HCT116 (cell line): ENCODE data around the gene PCDHGC5. TPM values are rescaled to one million over a fixed set of nuclear protein-coding genes. Genes with fewer than 3 reads are reported as not detected.

ENCODE experiments used
- ATAC-seq: fragments of 200-7000 bp; cut with Tn5 transposase; 2 replicates; pipeline ENCODE4 v1.9.1; 2020; ENCODE audit warnings: mild to moderate bottlenecking, moderate library complexity
- BruUV-seq: library from RNA; stranded (reverse); fragments of 400-500 nt; replicated peaks from 2 replicates; lab custom pipeline; 2021; lab: Mats Ljungman, UMichigan
- CTCF ChIA-PET: fragments of 300-600 bp; sonication (Branson Sonifier 250); formaldehyde crosslinking; loops from one replicate; lab custom pipeline; 2021; ENCODE audit warnings: antibody characterized with exemption; lab: Charles Lee
- POLR2A ChIA-PET: fragments of 300-600, 350-600 bp; sonication (Branson Sonifier 250); formaldehyde crosslinking; loops from one replicate; lab custom pipeline; 2021; ENCODE audit warnings: antibody characterized with exemption; lab: Charles Lee
- RAD21 ChIA-PET, 2 experiments: fragments of 300-600 bp; sonication (Branson Sonifier 250); formaldehyde crosslinking; loops; one replicate each; lab custom pipeline; 2023; ENCODE audit warnings: low total read pairs in 2 of 2; ENCODE audit not compliant: uncharacterized antibody in 2 of 2, unreplicated experiment in 2 of 2, low non-redundant PET in 1 of 2; lab: Charles Lee
- DNase-seq: peaks from one replicate; pipeline ENCODE4 v3.0.0-alpha.2; 2010; ENCODE audit warnings: low read depth, low spot score
- H2AFZ ChIP-seq: fragments of 200-600 bp; shearing (Covaris generic), sonication (generic); 2 replicates; pipeline ENCODE4 v1.6.1; 2017; ENCODE audit warnings: low read depth, mixed run types, mixed read lengths, antibody characterized with exemption, low read length; ENCODE audit not compliant: poor library complexity, severe bottlenecking
- H3K27ac ChIP-seq: 2 replicates; pipeline ENCODE4 v1.5.1; 2012; ENCODE audit warnings: low read depth, low read length
- H3K27me3 ChIP-seq: fragments of 200-600 bp; sonication (generic); 2 replicates; pipeline ENCODE4 v1.6.1; 2016; ENCODE audit warnings: mixed run types, low read length, mixed read lengths; ENCODE audit not compliant: insufficient read depth
- H3K36me3 ChIP-seq, 2 experiments: fragments of 200-500 bp in 1 of 2; fragments of 200-600 bp in 1 of 2; sonication (Bioruptor generic) in 1 of 2; sonication (generic) in 1 of 2; 2 replicates each; pipeline versions ENCODE4 v1.5.1 to v1.6.1; 2014 to 2016; ENCODE audit warnings: low read length in 2 of 2, inconsistent platforms in 1 of 2, mixed read lengths in 1 of 2, mixed run types in 1 of 2; ENCODE audit not compliant: insufficient read depth in 2 of 2, control insufficient read depth in 1 of 2
- H3K4me1 ChIP-seq, 2 experiments: fragments of 200-600 bp in 1 of 2; sonication (generic) in 1 of 2; 2 replicates each; pipeline versions ENCODE4 v1.5.1 to v1.6.1; 2012 to 2017; ENCODE audit warnings: low read length in 2 of 2, inconsistent platforms in 1 of 2, mild to moderate bottlenecking in 1 of 2, mixed read lengths in 1 of 2, mixed run types in 1 of 2, moderate library complexity in 1 of 2; ENCODE audit not compliant: insufficient read depth in 2 of 2, control insufficient read depth in 1 of 2
- H3K4me2 ChIP-seq: fragments of 200-600 bp; sonication (generic); 2 replicates; pipeline ENCODE4 v1.6.1; 2017; ENCODE audit warnings: mixed run types, low read length, mixed read lengths
- H3K4me3 ChIP-seq, 2 experiments: fragments of 200-600 bp in 1 of 2; sonication (generic) in 1 of 2; replicated peaks in 1 of 2; 2 replicates each; pipeline ENCODE4 v1.5.1; 2011 to 2016; ENCODE audit warnings: low read length in 2 of 2, control low read depth in 1 of 2, low read depth in 1 of 2, mild to moderate bottlenecking in 1 of 2, mixed read lengths in 1 of 2, mixed run types in 1 of 2
- H3K79me2 ChIP-seq: fragments of 200-600 bp; sonication (generic); 2 replicates; pipeline ENCODE4 v1.6.1; 2017; ENCODE audit warnings: mild to moderate bottlenecking, mixed run types, low read length, moderate library complexity, mixed read lengths; ENCODE audit not compliant: insufficient read depth
- H3K9ac ChIP-seq: fragments of 200-600 bp; sonication (generic); 2 replicates; pipeline ENCODE4 v1.6.1; 2016; ENCODE audit warnings: low read length, mixed read lengths
- H3K9me2 ChIP-seq: fragments of 200-600 bp; sonication (generic), shearing (Covaris generic); 2 replicates; pipeline ENCODE4 v1.6.1; 2017; ENCODE audit warnings: mixed run types, mild to moderate bottlenecking, moderate library complexity; ENCODE audit not compliant: insufficient read depth
- H3K9me3 ChIP-seq, 2 experiments: fragments of 200-500 bp in 1 of 2; fragments of 200-600 bp in 1 of 2; sonication (Bioruptor generic) in 1 of 2; sonication (generic) in 1 of 2; 2 replicates each; pipeline ENCODE4 v1.6.1; 2014 to 2017; ENCODE audit warnings: low read length in 2 of 2, mixed read lengths in 2 of 2, inconsistent platforms in 1 of 2, low read depth in 1 of 2, mild to moderate bottlenecking in 1 of 2, mixed run types in 1 of 2, moderate library complexity in 1 of 2; ENCODE audit not compliant: control insufficient read depth in 1 of 2, insufficient read depth in 1 of 2
- H4K20me1 ChIP-seq: fragments of 200-600 bp; sonication (generic), shearing (Covaris generic); 2 replicates; pipeline ENCODE4 v1.6.1; 2017; ENCODE audit warnings: mixed run types, mild to moderate bottlenecking, moderate library complexity; ENCODE audit not compliant: insufficient read depth
- CBX3 ChIP-seq: IDR thresholded peaks from 2 replicates; pipeline ENCODE4 v1.6.1; 2012; ENCODE audit warnings: low read depth
- CEBPB ChIP-seq: IDR thresholded peaks from 2 replicates; pipeline ENCODE4 v1.6.1; 2012; ENCODE audit warnings: low read depth
- EGR1 ChIP-seq: IDR thresholded peaks from 2 replicates; pipeline ENCODE4 v1.6.1; 2012; ENCODE audit warnings: low read depth
- ELF1 ChIP-seq: IDR thresholded peaks from 2 replicates; pipeline ENCODE4 v1.6.1; 2012; ENCODE audit warnings: low read depth, borderline replicate concordance
- EZH2phosphoT487 ChIP-seq: fragments of 200-600 bp; IDR thresholded peaks from 2 replicates; pipeline ENCODE4 v1.6.1; 2018; ENCODE audit warnings: antibody characterized with exemption, borderline replicate concordance
- FOSL1 ChIP-seq: IDR thresholded peaks from 2 replicates; pipeline ENCODE4 v1.6.1; 2012; ENCODE audit warnings: low read depth
- JUND ChIP-seq: IDR thresholded peaks from 2 replicates; pipeline ENCODE4 v1.6.1; 2012
- POLR2A ChIP-seq: IDR thresholded peaks from 2 replicates; pipeline ENCODE4 v1.7.0; 2011; ENCODE audit warnings: borderline replicate concordance; ENCODE audit not compliant: insufficient read depth, insufficient read length; ENCODE audit errors: extremely low read depth
- POLR2AphosphoS5 ChIP-seq: IDR thresholded peaks from 2 replicates; pipeline ENCODE4 v1.6.1; 2011; ENCODE audit warnings: mild to moderate bottlenecking, low read depth, low read length, moderate library complexity
- SIN3A ChIP-seq: IDR thresholded peaks from 2 replicates; pipeline ENCODE4 v1.6.1; 2012; ENCODE audit warnings: low read depth
- SP1 ChIP-seq: IDR thresholded peaks from 2 replicates; pipeline ENCODE4 v1.6.1; 2012; ENCODE audit warnings: low read depth
- SRF ChIP-seq: IDR thresholded peaks from 2 replicates; pipeline ENCODE4 v1.6.1; 2012; ENCODE audit warnings: low read depth
- YY1 ChIP-seq: IDR thresholded peaks from 2 replicates; pipeline ENCODE4 v1.6.1; 2011; ENCODE audit warnings: low read length, low read depth, moderate library complexity, mild to moderate bottlenecking; ENCODE audit not compliant: insufficient replicate concordance; ENCODE audit errors: extremely low read depth
- ZFX ChIP-seq: fragments of 450-650 bp; IDR thresholded peaks from 2 replicates; pipeline ENCODE4 v1.6.1; 2017
- intact Hi-C: fragments of 100-400 bp; cut with micrococcal nuclease; formaldehyde crosslinking; loops from 2 replicates; pipeline ENCODE4 v1.10.0; 2022
- total RNA-seq: library from RNA; stranded (reverse); gene quantifications from one replicate; pipeline ENCODE4 v1.2.1, GENCODE V29; 2021; ENCODE audit not compliant: unreplicated experiment
- TF ChIP-seq, protein P1 (sequence below): IDR thresholded peaks from 2 replicates; pipeline ENCODE4 v1.6.1; 2011; ENCODE audit warnings: mild to moderate bottlenecking, low read length, moderate library complexity; ENCODE audit not compliant: insufficient replicate concordance; ENCODE audit errors: extremely low read depth
- TF ChIP-seq, protein P2 (sequence below): IDR thresholded peaks from 2 replicates; pipeline ENCODE4 v1.6.1; 2012
- TF ChIP-seq, protein P3 (sequence below), 3 experiments: fragments of 200-600 bp in 1 of 3; sonication (generic) in 1 of 3; IDR thresholded peaks in 2 of 3; conservative IDR thresholded peaks in 1 of 3; 2 replicates each; pipeline ENCODE4 v1.5.1; 2012 to 2017; ENCODE audit warnings: low read depth in 2 of 3, low read length in 2 of 3, antibody characterized with exemption in 1 of 3, borderline replicate concordance in 1 of 3, control low read depth in 1 of 3, mild to moderate bottlenecking in 1 of 3, mixed read lengths in 1 of 3, mixed run types in 1 of 3, moderate library complexity in 1 of 3; ENCODE audit not compliant: insufficient read depth in 1 of 3
- TF ChIP-seq, protein P4 (sequence below): IDR thresholded peaks from 2 replicates; pipeline ENCODE4 v1.6.1; 2012
- TF ChIP-seq, protein P5 (sequence below): IDR thresholded peaks from 2 replicates; pipeline ENCODE4 v1.6.1; 2012; ENCODE audit warnings: low read depth

Gene PCDHGC5
- total RNA-seq, 1 experiment from 2014 or later = not detected

DNA sequence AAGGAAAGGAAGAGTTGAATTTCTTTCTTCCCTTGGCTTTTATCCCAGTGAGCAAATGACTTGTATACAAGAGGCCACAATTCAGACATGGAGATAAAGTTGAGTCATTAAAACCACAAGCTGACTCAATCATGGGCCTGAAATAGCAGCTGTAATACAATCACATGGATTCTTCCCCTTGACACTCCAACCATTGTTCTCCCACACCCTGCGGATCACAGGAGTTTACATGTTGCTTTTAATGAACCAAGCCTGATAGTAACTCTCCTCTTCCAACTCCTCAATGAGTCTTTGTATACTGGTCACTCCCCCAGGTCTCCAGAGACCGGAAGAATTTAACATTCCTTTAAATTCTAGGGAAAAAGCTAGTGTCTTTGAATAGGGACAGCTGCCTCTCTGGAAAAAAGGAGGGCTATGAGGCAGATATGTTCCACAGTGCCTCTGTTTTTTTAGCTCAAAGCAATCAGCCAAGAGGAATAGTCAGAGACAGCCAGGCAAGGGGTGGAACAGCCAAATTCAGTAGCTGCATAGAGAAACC lies 32.4 kb downstream of the PCDHGC5 start:
- H3K9ac ChIP-seq = peak overlapping the region; percentile 61
- H3K27ac ChIP-seq = peak overlapping the region; percentile 80
- no peaks in the 10 kb centered on the region for H3K27me3 ChIP-seq
- peak; percentile 88 for TF ChIP-seq SRF
- no peak for TF ChIP-seq ZFX
- TF ChIP-seq, protein P1, sequence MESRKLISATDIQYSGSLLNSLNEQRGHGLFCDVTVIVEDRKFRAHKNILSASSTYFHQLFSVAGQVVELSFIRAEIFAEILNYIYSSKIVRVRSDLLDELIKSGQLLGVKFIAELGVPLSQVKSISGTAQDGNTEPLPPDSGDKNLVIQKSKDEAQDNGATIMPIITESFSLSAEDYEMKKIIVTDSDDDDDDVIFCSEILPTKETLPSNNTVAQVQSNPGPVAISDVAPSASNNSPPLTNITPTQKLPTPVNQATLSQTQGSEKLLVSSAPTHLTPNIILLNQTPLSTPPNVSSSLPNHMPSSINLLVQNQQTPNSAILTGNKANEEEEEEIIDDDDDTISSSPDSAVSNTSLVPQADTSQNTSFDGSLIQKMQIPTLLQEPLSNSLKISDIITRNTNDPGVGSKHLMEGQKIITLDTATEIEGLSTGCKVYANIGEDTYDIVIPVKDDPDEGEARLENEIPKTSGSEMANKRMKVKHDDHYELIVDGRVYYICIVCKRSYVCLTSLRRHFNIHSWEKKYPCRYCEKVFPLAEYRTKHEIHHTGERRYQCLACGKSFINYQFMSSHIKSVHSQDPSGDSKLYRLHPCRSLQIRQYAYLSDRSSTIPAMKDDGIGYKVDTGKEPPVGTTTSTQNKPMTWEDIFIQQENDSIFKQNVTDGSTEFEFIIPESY = peak; percentile 70
- peak; percentile 69; the same call in 1 of the 2 replicates for TF ChIP-seq POLR2AphosphoS5
- peak; percentile 99 for TF ChIP-seq CBX3
- peak; percentile 95 for TF ChIP-seq CEBPB
- peak; percentile 98 for TF ChIP-seq SIN3A
- peak; percentile 100 for TF ChIP-seq FOSL1
- peak; percentile 99 for TF ChIP-seq JUND
- TF ChIP-seq, protein P2, sequence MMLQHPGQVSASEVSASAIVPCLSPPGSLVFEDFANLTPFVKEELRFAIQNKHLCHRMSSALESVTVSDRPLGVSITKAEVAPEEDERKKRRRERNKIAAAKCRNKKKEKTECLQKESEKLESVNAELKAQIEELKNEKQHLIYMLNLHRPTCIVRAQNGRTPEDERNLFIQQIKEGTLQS = peak; percentile 88; the same call in 1 of the 2 replicates
- TF ChIP-seq EGR1 = peak; percentile 52; the same call in 1 of the 2 replicates
- TF ChIP-seq YY1 = no peak
- TF ChIP-seq, protein P3, sequence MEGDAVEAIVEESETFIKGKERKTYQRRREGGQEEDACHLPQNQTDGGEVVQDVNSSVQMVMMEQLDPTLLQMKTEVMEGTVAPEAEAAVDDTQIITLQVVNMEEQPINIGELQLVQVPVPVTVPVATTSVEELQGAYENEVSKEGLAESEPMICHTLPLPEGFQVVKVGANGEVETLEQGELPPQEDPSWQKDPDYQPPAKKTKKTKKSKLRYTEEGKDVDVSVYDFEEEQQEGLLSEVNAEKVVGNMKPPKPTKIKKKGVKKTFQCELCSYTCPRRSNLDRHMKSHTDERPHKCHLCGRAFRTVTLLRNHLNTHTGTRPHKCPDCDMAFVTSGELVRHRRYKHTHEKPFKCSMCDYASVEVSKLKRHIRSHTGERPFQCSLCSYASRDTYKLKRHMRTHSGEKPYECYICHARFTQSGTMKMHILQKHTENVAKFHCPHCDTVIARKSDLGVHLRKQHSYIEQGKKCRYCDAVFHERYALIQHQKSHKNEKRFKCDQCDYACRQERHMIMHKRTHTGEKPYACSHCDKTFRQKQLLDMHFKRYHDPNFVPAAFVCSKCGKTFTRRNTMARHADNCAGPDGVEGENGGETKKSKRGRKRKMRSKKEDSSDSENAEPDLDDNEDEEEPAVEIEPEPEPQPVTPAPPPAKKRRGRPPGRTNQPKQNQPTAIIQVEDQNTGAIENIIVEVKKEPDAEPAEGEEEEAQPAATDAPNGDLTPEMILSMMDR (IDR thresholded peaks at IDR 0.05 in 2 of 3, conservative IDR thresholded peaks at IDR 0.05 in 1 of 3; ENCODE audit: borderline replicate concordance in 1 of 3, insufficient read depth in 1 of 3, low read depth in 2 of 3, low read length in 2 of 3) = no peak
- TF ChIP-seq ELF1 = no peak; the same call in 1 of the 2 replicates
- TF ChIP-seq POLR2A = no peak
- no peak for TF ChIP-seq EZH2phosphoT487
- peak; percentile 98 for TF ChIP-seq SP1
- TF ChIP-seq, protein P4, sequence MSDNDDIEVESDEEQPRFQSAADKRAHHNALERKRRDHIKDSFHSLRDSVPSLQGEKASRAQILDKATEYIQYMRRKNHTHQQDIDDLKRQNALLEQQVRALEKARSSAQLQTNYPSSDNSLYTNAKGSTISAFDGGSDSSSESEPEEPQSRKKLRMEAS = peak; percentile 94
- TF ChIP-seq, protein P5, sequence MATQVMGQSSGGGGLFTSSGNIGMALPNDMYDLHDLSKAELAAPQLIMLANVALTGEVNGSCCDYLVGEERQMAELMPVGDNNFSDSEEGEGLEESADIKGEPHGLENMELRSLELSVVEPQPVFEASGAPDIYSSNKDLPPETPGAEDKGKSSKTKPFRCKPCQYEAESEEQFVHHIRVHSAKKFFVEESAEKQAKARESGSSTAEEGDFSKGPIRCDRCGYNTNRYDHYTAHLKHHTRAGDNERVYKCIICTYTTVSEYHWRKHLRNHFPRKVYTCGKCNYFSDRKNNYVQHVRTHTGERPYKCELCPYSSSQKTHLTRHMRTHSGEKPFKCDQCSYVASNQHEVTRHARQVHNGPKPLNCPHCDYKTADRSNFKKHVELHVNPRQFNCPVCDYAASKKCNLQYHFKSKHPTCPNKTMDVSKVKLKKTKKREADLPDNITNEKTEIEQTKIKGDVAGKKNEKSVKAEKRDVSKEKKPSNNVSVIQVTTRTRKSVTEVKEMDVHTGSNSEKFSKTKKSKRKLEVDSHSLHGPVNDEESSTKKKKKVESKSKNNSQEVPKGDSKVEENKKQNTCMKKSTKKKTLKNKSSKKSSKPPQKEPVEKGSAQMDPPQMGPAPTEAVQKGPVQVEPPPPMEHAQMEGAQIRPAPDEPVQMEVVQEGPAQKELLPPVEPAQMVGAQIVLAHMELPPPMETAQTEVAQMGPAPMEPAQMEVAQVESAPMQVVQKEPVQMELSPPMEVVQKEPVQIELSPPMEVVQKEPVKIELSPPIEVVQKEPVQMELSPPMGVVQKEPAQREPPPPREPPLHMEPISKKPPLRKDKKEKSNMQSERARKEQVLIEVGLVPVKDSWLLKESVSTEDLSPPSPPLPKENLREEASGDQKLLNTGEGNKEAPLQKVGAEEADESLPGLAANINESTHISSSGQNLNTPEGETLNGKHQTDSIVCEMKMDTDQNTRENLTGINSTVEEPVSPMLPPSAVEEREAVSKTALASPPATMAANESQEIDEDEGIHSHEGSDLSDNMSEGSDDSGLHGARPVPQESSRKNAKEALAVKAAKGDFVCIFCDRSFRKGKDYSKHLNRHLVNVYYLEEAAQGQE = no peak
- intact Hi-C loops = no loop called here
- ChIA-PET RAD21 (interaction anchor here (1.6 to 4.0 kb wide), 2 partner anchors 108 kb away, joined by 5 to 17 read pairs; partner anchors contain the start of gene PCDHGA10 (in 2 of the 2)), CTCF (interaction anchor here (0.6 to 2.3 kb wide), 14 partner anchors 9 to 329 kb away, joined by 3 to 33 read pairs (median 4); partner anchors contain the start of genes PCDHB10, PCDHB14, PCDHGA10 and TAF7), POLR2A (interaction anchor here (0.9 to 1.5 kb wide), 5 partner anchors 9 to 201 kb away, joined by 3 to 11 read pairs (median 4); partner anchors contain the start of genes PCDHGA10 and TAF7)
- H3K4me2 ChIP-seq = peak overlapping the region; percentile 69
- no peaks in the 10 kb centered on the region for H3K9me3 ChIP-seq
- no peaks in the 10 kb centered on the region for H3K9me2 ChIP-seq
- peaks cover 7 to 52% of the 10 kb centered on the region in 2 experiments; a peak in 3 of 4 replicates for H3K36me3 ChIP-seq
- no TSS peak for BruUV-seq
- peak; percentile 84 for ATAC-seq
- peaks cover 43 to 69% of the 10 kb centered on the region in 2 experiments for H3K4me1 ChIP-seq
- peak overlapping the region; percentile 8 to 40 for H3K4me3 ChIP-seq
- H4K20me1 ChIP-seq = no peaks in the 10 kb centered on the region
- no peak overlapping the region for H2AFZ ChIP-seq
- peak; percentile 98 for DNase-seq
- H3K79me2 ChIP-seq = peaks cover 15% of the 10 kb centered on the region; the same call in 1 of the 2 replicates
